ENCODE results near the gene SLC5A7.

SLC5A7 gene

DNA sequence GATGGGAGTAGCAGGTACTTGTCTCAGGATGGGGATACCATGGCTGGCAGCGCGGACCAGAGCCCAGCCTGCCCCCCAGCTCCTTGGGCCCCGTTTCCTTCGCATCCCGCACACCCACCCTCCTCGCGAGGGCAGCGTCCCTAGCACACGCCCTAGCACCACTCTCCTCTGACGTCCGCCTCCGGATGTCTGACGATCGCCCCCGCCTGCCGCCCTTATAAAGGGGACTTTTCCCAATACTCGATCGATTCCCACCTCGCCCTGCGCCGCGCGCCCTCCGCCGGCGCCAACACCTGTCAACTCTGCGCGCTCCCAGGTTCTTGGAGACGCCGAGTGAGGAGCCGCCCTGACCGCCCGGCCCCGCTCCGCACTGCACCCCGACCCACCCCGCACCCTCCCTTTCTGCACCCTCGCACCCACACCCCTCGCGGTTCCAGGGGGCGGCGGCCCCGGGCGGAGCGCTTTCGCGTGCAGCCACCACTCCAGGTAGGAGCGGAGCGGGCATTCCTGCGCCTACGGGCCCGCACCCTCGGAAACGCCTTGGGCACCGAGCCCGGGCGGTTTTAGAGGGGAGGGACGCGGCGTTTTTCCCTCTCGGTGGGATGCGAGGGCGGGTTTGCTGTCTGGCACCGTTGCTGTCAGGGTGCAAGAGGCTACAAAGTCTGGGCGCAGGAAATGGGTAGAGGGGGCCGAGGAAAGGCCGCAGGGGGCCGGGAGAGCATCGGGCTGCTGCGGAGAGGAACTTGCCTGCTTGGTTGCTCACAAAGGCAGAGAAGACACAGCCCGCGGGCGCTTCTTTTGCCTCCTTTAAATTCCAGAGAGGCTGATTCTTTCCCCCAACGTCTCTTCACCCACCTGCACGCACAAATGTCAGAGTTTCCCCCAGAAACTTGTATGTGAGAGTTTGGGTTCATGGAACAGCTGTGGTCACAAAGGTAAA lies at the start of gene SLC5A7:
Gene SLC5A7, plus strand, starts transcription at position 247 of the 940 bp plus-strand sequence. CDS start 1,632 bp downstream, outside the sequence.
- no peak for DNase-seq

DNA sequence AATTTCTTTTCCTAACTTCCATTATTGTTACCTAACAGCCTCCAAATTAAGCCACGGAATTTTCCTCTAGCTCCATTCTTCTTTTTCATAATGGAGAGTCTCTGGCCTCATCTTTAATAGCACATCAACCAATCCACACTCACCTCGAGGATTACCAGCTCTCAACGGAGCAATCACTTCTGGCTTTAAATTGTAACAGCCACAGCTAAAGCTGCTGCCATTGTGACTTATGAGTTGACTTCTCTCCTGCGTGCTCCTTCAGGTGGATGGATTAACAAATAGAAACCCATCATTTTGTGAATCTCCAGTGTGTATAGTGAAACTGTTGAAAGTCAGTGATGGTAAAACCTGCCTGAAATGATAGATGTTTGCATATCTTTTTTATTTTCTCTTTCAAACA lies 24.9 kb upstream of the SLC5A7 start:
- DNase-seq, result no peak

DNA sequence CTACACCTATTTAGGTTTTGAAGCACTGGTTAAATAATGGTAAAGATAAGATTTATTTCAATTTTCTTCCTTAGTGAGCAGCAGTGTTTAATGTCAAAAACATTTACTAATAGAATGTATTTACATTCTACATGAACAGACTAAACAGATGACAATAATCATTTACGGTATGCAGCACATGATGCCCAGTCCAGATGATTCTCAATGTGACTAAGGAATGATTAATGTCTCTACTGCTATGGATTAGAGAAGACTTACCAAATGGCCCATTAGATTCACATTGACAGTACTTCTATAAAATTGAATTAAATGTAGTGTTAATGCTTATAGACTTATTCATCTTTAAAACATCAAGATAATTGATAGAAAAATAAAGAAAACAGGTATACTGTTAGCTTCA lies 22.1 kb upstream of the SLC5A7 start:
- no peak for DNase-seq

DNA sequence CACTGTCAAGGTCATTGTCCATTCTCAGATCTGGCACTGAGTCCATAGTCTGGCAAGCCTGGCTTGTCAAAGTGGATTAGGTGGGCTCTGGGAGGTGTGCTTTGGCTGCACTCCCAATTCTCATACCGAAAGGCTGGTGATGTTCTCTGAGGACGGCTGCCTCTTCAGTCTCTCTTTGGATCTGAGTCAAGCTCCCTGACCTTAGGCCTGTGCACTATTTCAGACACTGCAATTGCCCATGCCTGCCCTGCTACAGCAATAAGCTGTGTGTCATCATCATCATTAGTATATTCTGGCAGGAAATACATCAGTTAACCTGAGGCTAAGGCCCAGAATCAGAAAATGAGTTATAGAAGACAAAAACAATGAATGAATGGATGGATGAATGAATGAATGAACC lies 1.6 kb upstream of the SLC5A7 start:
- DNase-seq, result no peak

DNA sequence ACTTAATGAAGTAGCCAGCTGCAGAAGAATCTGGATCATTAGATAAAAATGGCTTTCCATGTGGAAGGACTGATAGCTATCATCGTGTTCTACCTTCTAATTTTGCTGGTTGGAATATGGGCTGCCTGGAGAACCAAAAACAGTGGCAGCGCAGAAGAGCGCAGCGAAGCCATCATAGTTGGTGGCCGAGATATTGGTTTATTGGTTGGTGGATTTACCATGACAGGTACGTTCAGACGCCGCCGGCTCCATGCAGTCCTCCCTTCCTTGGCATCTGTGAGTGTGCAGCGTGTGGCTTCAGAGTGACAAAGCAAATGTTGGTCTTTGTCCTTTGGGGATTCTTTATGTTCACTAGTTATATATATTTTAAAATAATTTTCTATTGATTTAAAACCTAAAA lies 1.8 kb downstream of the SLC5A7 start:
- DNase-seq, result no peak

DNA sequence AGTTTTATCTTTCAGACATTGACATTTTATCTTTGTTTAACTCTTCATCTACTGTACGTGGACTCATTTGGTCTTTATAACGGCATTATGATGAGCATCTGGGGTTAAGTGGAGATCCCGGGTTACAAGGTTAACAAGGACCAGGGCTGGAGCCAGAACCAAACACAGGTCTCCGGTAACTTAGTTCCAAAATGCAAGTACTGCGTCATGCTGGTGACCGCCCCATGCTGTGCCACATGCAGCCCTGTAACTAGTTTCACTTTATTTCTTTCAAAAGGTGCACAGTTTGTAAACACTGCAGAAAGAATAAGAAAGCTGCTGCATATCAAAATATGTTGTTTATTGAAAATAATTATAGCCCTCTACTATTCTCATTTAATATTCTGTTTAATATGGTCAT lies 3.1 kb downstream of the SLC5A7 start:
- no peak for DNase-seq

DNA sequence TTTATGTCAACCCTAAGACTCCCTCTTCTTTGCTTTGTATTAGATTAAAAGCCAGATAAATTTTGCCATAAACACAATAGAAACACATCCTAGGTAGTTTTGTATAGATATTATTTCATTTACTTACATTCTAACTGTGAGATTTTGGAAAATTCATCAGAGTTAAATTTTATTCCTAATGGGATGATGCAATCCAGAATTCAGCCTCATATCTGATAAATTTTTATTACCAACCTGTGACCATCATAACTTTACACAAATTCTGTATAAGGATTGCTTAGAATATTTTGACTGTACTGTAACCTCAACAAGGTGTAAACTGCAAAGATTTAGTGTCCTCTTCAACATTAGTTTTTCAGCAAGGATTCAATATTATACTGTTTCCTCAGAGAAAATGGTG lies 4.4 kb downstream of the SLC5A7 start:
- DNase-seq, result no peak

DNA sequence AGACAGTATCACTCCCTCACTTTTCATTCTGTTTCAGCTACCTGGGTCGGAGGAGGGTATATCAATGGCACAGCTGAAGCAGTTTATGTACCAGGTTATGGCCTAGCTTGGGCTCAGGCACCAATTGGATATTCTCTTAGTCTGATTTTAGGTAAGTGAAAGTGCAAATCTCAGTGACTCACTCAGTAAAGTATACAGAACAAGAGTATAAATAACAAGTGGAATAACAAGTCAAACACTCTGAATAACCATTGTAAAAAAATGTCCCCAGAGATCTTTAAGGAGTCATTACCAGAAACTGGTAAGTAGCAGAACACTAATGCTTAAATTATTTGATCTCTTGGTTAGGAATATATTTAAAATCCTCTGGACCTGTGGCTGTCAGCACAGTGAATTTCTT lies 5.7 kb downstream of the SLC5A7 start:
- no peak for DNase-seq

DNA sequence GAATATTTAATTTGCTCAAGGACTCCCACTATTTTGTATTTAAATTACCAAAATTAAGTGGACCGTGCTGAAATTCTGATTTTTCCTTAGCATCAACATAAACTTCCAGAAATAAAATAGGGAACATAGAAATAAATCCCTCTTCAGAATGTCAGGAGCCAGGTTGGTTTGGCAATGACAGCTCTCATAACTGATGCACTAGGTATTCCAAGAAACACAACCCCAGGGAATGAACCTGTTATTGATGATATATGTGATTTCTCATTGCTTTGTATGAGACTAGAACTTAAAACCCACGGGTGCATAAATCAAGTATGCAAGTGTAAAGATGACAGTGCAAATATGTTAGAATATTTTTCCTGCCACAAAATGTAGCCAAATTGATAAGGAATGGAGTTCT lies 12.8 kb downstream of the SLC5A7 start:
- no peak for DNase-seq

DNA sequence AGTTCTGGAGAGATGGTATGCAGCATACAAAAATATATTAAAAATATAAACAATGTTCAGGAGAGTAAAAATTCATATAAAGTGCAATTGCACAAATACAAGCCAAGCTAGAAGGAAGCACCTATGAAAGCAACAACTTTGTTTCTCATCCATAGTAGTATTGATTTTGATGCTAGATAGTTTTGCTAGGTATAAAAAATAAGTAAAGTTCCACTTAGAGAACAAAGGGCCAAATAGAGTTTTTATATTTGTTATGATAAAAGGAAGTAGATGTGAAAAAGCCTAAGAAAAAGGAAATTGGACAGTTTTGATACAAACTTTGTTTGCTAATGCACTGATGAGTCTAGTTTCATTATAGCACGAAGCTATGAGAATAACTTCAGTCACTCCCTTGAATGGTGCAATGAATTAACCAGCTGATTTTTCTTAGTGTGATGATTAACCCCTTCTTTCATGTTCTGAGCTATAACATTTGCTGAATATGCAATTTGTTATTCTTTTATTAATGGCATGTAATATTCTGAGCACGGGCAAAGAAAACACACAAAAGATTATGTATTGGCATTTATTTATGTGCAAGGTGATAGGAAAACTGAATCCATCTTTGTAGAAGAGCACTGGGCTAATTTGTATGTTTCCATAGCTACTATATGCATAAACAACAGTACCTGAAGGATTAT lies 24.7 kb downstream of the SLC5A7 start:
- DNase-seq, result no peak

DNA sequence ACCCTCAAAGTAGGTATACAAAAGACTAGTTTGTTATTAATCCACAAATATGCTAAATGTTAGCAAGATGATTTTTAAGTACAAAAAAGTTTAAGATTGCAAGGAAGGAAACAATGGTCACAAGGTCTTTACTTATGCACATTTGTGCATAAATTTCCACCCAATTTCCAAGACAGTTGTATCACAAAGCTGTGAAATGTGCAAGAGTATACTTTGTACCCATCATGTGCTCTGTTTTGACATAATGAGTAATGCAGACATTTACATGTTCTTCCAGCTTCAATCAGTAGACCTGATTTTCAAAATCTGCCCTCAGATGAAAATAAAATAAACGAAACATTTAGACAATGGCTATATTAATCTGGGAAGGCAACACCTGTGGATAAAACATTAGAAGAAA lies 27.0 kb downstream of the SLC5A7 start:
- no peak for DNase-seq

DNA sequence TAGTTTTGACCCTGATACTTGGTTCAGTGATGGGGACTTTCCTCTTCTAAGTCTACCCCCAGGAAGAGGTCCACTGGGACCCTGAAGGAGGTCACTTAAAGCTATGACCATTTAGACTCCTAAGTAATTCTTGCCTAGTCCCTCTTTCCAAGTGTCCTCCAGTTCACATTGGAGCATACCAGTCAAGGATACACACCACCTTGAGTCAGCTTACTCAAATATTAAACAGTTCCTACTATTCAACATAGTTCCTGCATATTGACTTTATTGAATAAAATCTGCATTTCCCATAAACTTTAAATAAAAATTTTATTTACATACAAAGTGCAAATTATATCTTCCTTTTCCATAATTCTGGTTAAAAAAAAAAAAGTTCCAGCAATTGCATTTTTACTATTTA lies 36.3 kb downstream of the SLC5A7 start:
- DNase-seq, result no peak

DNA sequence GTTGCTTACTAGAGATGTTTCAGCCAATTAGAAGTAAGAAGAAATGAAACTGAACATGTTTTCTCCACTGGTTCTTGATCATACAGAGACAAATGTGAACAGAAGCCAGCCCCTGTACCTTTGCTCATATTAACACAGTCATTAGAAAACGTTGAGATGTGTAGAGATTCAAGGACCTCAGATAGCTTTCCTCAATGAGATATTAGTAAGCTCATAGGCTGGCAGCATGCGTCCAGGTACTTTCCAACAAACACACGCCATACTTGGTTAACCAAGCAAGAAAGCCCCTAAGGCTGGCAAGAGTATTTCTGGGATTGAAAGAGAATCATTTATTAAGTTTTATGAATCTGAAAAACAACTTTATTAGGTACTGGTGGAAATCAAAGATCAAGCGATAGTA lies 37.5 kb downstream of the SLC5A7 start:
- no peak for DNase-seq

DNA sequence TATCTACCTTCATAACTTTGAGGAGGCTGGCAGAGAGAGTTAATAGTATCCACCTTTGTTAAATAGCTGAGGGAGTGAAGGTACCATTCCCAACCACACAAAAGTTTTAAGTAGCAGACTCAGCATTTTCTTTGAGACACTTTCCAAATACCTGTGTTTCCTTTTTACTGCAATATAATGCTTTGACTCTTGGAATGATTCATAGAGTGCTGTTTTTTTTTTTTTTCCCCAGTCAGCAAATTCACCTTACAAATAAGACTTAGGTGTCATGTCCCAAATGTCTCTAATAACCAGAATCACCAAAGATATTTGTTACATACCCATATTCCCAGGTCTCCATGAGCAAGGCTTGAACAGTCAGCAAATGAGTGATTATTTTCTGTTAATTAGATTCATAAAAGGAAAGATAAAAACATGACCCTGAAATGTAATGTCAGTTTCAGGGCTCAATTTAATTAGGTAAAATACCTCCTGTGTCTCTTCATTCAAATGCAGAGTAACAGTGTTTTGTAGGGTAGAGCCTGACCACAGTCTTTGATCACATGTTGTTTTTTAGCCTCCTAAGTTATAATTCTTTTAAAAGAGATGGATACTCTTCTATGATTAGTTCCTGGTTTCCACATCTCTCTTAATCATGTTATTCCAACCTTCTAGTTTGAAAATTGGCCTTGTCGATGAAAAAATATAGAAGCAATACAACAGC lies 39.9 kb downstream of the SLC5A7 start:
- no peak for DNase-seq

DNA sequence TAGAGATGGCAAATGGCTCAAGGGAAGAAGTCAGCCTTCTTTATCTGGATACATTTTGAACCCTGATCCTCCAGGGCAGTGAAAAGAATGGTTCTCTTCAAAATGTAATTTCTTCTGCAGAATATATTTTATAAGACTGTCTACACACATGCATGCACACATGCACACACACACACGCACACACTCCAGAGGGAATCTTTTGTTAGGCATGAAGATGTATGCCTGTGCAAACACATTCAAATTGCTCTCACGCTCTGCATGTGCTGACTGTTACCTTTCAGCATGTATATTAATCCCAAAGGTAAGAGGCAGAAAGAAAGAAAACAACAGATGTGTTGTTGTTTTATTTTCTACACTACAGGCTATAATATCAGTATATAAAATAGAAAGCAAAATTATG lies 43.2 kb downstream of the SLC5A7 start:
- no peak for DNase-seq

DNA sequence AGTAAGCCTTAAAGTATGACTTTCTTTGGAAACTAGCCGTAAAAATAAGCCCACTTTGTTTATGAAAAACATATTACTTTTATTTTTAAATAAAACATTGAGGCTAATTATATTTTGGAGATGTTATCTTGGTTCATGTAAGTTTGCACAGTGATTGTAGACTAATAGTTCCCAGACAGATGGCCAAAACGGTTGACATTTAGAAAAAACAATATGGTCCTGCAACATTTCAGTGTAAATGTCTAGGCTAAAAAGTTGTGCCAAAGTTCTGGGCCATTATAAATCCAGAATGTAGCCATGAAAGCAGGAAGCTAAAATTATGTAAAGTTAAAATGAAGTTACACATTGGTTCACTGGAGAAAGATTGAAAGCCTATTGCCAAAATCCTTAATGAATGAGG lies 43.6 kb downstream of the SLC5A7 start:
- no peak for DNase-seq

DNA sequence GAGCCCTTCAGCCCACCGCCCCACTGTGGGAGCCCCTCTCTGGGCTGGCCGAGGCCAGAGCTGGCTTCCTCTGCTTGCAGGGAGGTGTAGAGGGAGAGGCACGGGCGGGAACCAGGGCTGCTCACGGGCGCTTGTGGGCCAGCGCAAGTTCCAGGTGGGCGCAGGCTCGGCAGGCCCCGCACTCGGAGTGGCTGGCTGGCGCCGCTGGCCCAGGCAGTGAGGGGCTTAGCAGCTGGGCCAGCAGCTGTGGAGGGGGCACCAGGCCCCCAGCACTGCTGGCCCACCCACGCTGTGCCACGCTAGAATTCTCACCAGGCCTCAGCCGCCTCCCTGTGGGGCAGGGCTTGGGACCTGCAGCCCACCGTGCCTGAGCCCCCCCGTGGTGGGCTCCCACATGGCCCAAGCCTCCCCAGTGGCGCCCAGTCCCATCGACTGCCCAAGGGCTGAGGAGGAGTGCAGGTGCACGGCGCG lies 45.2 kb downstream of the SLC5A7 start:
- no peak for DNase-seq

DNA sequence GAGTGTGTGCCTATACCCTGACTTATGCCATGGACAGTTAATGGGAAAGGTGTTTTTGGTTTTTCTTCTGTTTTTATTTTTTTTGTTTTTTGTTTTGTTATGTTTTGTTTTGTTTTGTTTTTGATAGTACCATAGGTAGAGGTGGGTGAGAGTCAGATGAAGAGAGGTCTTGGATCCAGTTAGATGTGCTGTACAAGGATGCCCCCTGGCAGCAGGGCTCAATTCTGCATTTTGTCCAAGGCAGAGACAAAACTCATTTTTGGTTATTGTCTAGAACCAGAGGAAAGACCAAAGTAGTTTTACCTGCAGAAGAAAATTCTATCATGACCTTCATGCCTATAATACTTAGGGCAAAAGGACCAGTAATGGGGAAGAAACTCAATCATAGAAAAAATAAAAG lies 48.5 kb downstream of the SLC5A7 start:
- no peak for DNase-seq

DNA sequence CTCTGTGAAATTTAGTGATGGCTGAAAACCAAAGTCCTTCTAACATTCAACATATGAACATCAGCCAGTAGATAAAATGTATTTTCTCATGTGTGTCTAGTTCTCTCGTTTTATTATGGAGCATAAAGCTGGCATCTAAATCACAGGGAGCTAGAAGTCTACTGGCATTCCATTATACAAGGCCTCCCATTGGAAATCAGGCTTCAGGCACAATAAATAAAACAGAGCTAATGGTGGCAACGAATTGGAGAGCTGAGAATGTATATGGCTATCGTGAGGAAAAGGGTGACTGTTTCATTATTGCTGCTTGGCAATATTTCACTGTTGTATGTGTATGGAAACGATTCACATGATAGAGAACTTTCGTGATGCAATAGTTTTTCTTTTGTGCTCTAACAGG lies 62.4 kb downstream of the SLC5A7 start:
- no peak for DNase-seq

DNA sequence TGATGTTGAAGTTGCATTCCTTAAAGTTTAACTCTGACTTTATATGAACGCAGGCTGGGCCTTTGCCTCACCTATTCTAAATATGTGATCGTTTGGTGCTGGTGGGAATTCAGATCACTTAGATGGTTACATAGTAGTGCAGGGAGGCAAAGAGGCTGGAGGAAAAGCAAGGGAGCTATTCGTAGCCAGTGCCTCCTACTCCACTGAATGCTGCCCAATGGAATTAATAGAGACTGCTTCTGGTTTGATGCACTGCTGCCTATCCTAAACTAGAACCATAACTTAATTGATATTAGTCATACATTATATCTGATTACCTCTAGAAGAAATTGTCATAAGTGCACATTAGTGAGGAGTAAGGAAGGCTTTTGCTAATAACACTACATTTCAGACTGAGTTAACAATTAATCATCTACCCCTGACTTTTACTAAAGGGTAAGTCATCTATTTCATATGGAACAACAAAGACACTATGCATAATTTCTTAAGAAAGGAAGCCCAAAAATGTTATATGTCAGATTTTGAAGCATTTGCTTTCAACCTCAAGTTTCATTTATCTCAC lies 72.3 kb downstream of the SLC5A7 start:
- no peak for DNase-seq

DNA sequence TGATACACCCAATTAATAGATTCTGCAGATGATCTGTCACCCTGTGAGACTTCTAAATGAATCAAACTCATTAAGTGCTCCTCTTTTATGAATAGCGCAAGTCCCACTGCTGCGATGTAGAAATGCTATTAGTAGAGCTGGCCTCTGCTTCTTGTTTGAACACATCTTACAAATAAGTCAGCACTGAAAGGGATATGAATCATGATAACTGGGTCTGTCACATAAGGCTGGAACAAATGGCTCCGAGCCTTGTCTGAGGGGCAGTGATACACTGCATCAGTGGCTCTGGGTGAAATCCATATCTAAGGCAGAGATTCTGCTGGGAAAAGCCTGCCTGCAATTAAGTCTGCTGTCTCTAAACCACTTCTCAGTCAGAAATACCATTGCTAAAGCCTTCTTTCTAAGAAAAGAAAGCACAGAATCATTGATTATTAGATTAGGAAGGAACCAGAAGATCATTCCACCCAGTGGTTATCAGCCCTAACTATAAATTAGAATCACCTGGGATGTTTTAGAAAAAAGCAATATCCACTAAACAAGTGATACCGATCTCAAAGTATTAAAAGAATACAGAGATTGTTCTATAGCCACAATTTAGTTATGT lies 75.2 kb downstream of the SLC5A7 start:
- DNase-seq, result no peak

Data from CD4-positive, alpha-beta T cell treated with Interleukin-12 subunit alpha and Interleukin-12 subunit beta, for 1 hour (primary cell).